ENCODE results near the gene MAGI3.

- TF ChIP-seq, protein P1, sequence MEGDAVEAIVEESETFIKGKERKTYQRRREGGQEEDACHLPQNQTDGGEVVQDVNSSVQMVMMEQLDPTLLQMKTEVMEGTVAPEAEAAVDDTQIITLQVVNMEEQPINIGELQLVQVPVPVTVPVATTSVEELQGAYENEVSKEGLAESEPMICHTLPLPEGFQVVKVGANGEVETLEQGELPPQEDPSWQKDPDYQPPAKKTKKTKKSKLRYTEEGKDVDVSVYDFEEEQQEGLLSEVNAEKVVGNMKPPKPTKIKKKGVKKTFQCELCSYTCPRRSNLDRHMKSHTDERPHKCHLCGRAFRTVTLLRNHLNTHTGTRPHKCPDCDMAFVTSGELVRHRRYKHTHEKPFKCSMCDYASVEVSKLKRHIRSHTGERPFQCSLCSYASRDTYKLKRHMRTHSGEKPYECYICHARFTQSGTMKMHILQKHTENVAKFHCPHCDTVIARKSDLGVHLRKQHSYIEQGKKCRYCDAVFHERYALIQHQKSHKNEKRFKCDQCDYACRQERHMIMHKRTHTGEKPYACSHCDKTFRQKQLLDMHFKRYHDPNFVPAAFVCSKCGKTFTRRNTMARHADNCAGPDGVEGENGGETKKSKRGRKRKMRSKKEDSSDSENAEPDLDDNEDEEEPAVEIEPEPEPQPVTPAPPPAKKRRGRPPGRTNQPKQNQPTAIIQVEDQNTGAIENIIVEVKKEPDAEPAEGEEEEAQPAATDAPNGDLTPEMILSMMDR (IDR thresholded peaks at IDR 0.05; ENCODE audit: low read depth, low read length): no peak
- TF ChIP-seq MAX (IDR thresholded peaks at IDR 0.05; ENCODE audit: low read depth, low read length): no peak
These were observed 150.8 kb downstream of the MAGI3 start for GRCh38 chr1:113541106-113541505.
